K562 (cell line): ENCODE measurements around the gene BCAS1. TPM values are rescaled to one million over a fixed set of nuclear protein-coding genes. Genes with fewer than 3 reads are reported as not detected.

Experiments
- ATAC-seq: fragments of 200-7000 bp; cut with Tn5 transposase; 3 replicates; pipeline ENCODE4 v1.9.1; 2020; ENCODE audit warnings: moderate library complexity
- BruUV-seq: library from RNA; stranded (reverse); fragments of 400-500 nt; replicated peaks from 2 replicates; lab custom pipeline; 2021; lab: Mats Ljungman, UMichigan
- CTCF ChIA-PET: fragments of 300-600 bp; formaldehyde crosslinking; extraction: SDS; loops from one replicate; lab custom pipeline; 2021; ENCODE audit warnings: low intra/inter-chr PET ratio; lab: Yijun Ruan, JAX
- POLR2A ChIA-PET: fragments of 300-600, 350-650 bp; sonication (Branson Sonifier 250); formaldehyde crosslinking; extraction: SDS; loops from one replicate; lab custom pipeline; 2021; ENCODE audit warnings: antibody characterized with exemption, inconsistent platforms; lab: Yijun Ruan, JAX
- DNase-seq, 4 experiments: peaks; one replicate each; pipeline versions ENCODE4 v3.0.0 to v3.0.0-alpha.2; 2011 to 2018; ENCODE audit warnings: low spot score in 3 of 4, mixed read lengths in 3 of 4; ENCODE audit errors: extremely low read depth in 1 of 4
- FAIRE-seq: peaks from 2 replicates; lab custom pipeline; 2011; peaks lifted over from hg19 to GRCh38; lab: Jason Lieb, UNC
- H2AFZ ChIP-seq: 2 replicates; pipeline ENCODE4 v1.6.0; 2011; ENCODE audit warnings: low read depth, low read length, control low read depth, inconsistent platforms
- H3K27ac ChIP-seq: fragments of 200-600 bp; 3 replicates; pipeline ENCODE4 v1.8.0; 2011; ENCODE audit warnings: low read depth, mild to moderate bottlenecking, control low read depth, inconsistent platforms, low read length, moderate library complexity, mixed read lengths; ENCODE audit errors: extremely low read depth
- H3K27me3 ChIP-seq, 2 experiments: fragments of 300-600 bp in 1 of 2; 2 replicates in 1 of 2; 3 replicates in 1 of 2; pipeline versions ENCODE4 v1.6.0 to v1.8.0; 2011; ENCODE audit warnings: inconsistent platforms in 2 of 2, low read length in 2 of 2, mild to moderate bottlenecking in 1 of 2, mixed read lengths in 1 of 2, moderate library complexity in 1 of 2; ENCODE audit not compliant: control insufficient read depth in 2 of 2, insufficient read depth in 2 of 2
- H3K36me3 ChIP-seq: fragments of 300-600 bp; 3 replicates; pipeline ENCODE4 v1.8.0; 2011; ENCODE audit warnings: mild to moderate bottlenecking, low read length, inconsistent platforms; ENCODE audit not compliant: control insufficient read depth, insufficient read depth
- H3K4me1 ChIP-seq, 2 experiments: fragments of 200-600 bp in 1 of 2; replicated peaks in 1 of 2; 2 replicates in 1 of 2; 3 replicates in 1 of 2; pipeline versions ENCODE4 v1.5.1 to v1.8.0; 2011; ENCODE audit warnings: inconsistent platforms in 2 of 2, low read length in 2 of 2, mild to moderate bottlenecking in 1 of 2, mixed read lengths in 1 of 2, moderate library complexity in 1 of 2; ENCODE audit not compliant: control insufficient read depth in 2 of 2, insufficient read depth in 2 of 2
- H3K4me2 ChIP-seq: 2 replicates; pipeline ENCODE4 v1.6.1; 2011; ENCODE audit warnings: low read length, control low read depth, inconsistent platforms, mixed read lengths; ENCODE audit not compliant: insufficient read depth
- H3K4me3 ChIP-seq: fragments of 200-600 bp; sonication (generic), shearing (Covaris generic); 2 replicates; pipeline ENCODE4 v1.5.1; 2016; ENCODE audit warnings: control low read depth, inconsistent platforms
- H3K79me2 ChIP-seq: fragments of 200-600 bp; 3 replicates; pipeline ENCODE4 v1.8.0; 2011; ENCODE audit warnings: low read length, inconsistent platforms; ENCODE audit not compliant: control insufficient read depth, insufficient read depth
- H3K9ac ChIP-seq, 2 experiments: 2 replicates each; pipeline versions ENCODE4 v1.6.0 to v1.6.1; 2011; ENCODE audit warnings: low read depth in 2 of 2, low read length in 2 of 2, control low read depth in 1 of 2, inconsistent platforms in 1 of 2, mild to moderate bottlenecking in 1 of 2, mixed read lengths in 1 of 2; ENCODE audit not compliant: insufficient read depth in 1 of 2
- H3K9me1 ChIP-seq: one replicate; pipeline ENCODE4 v1.6.0; 2011; ENCODE audit warnings: inconsistent platforms, mild to moderate bottlenecking, low read length, moderate library complexity; ENCODE audit not compliant: control insufficient read depth, insufficient read depth
- H3K9me3 ChIP-seq: replicated peaks from 2 replicates; pipeline ENCODE4 v1.5.1; 2011; ENCODE audit warnings: low read depth, low read length, inconsistent platforms; ENCODE audit not compliant: control insufficient read depth, insufficient read depth
- H4K20me1 ChIP-seq: replicated peaks from 2 replicates; pipeline ENCODE4 v1.6.1; 2011; ENCODE audit warnings: low read length, inconsistent platforms, mixed read lengths; ENCODE audit not compliant: control insufficient read depth, insufficient read depth
- CBFB ChIP-seq: sonication (generic); formaldehyde crosslinking; IDR thresholded peaks from 2 replicates; pipeline ENCODE4 v1.4.0; 2020; ENCODE audit warnings: mild to moderate bottlenecking, missing genetic modification reagents
- FOXP1 ChIP-seq: sonication (generic); formaldehyde crosslinking; IDR thresholded peaks from 2 replicates; pipeline ENCODE4 v1.8.0; 2022; ENCODE audit warnings: mild to moderate bottlenecking, missing genetic modification reagents
- LCOR ChIP-seq: sonication (generic); formaldehyde crosslinking; IDR thresholded peaks from 2 replicates; pipeline ENCODE4 v1.8.0; 2022; ENCODE audit warnings: mild to moderate bottlenecking, missing genetic modification reagents
- STAT5A ChIP-seq: IDR thresholded peaks from 2 replicates; pipeline ENCODE4 v1.6.1; 2012; ENCODE audit warnings: low read length, inconsistent platforms, borderline replicate concordance
- ZNF431 ChIP-seq: sonication (generic); formaldehyde crosslinking; IDR thresholded peaks from 2 replicates; pipeline ENCODE4 v1.8.0; 2022; ENCODE audit warnings: mild to moderate bottlenecking, missing genetic modification reagents
- WGBS: fragments of 100-300 bp; shearing (Covaris generic); methylation state at CpG from one replicate; pipeline ENCODE4 v1.1.6; 2016; ENCODE audit warnings: low coverage, mixed read lengths; ENCODE audit not compliant: insufficient coverage; ENCODE audit errors: missing lambda C conversion rate; 5-methylcytosine and 5-hydroxymethylcytosine counted together
- in situ Hi-C: fragments of 300-500 bp; cut with MboI; formaldehyde crosslinking; loops from 4 replicates; pipeline ENCODE4 v1.15.0; 2018; ENCODE audit warnings: inconsistent platforms, mixed read lengths
- intact Hi-C: fragments of 100-400 bp; cut with micrococcal nuclease; formaldehyde crosslinking; loops from 2 replicates; pipeline ENCODE4 v1.14.2; 2022
- polyA plus RNA-seq, 8 experiments: library from polyadenylated mRNA; depleted of rRNA in 4 of 8; stranded (reverse) in 5 of 8; unstranded in 3 of 8; fragments of >200 nt; fragmentation: Nextera tagmentation in 2 of 8; fragmentation: Illumina TruSeq in 1 of 8; extraction: Ambion mirVana in 2 of 8; extraction: Trizol in 1 of 8; gene quantifications; 2 replicates each; pipeline versions ENCODE4 v1.2.1 to v1.2.3, GENCODE V29; 2011 to 2014; ENCODE audit warnings: inconsistent platforms in 1 of 8, missing spikeins in 1 of 8
- total RNA-seq, 7 experiments: library from RNA; depleted of rRNA in 6 of 7; stranded (reverse); fragments of >200 nt in 6 of 7; fragmentation: Illumina TruSeq in 2 of 7; extraction: Trizol in 2 of 7; gene quantifications; 2 replicates each; pipeline versions ENCODE4 v1.2.1 to v1.2.3, GENCODE V29; 2011 to 2021; ENCODE audit warnings: low replicate concordance in 1 of 7
- TF ChIP-seq, protein P1 (sequence below): fragments of 250-450 bp; sonication (Bioruptor Pico); IDR thresholded peaks from 2 replicates; pipeline ENCODE4 v1.5.0; 2020; ENCODE audit warnings: mild to moderate bottlenecking
- TF ChIP-seq, protein P2 (sequence below), 3 experiments: fragments of 200-800 bp in 1 of 3; fragments of 250-450 bp in 1 of 3; fragments of 450-650 bp in 1 of 3; sonication (Bioruptor Pico) in 1 of 3; sonication (Bioruptor generic) in 1 of 3; formaldehyde crosslinking in 1 of 3; IDR thresholded peaks; 2 replicates each; pipeline versions ENCODE4 v1.6.1 to v1.8.0; 2016 to 2022; ENCODE audit warnings: mild to moderate bottlenecking in 2 of 3, missing genetic modification characterization in 2 of 3, missing compliant biosample characterization in 1 of 3, moderate library complexity in 1 of 3
- TF ChIP-seq, protein P3 (sequence below): fragments of 450-650 bp; IDR thresholded peaks from 2 replicates; pipeline ENCODE4 v1.6.1; 2016; ENCODE audit warnings: antibody characterized with exemption

BCAS1 gene
- total and polyA plus RNA-seq, 9 of the 15 experiments (the other 6 are each of a cell fraction or from before 2014, with no cell fraction given): 0.18 to 2.3 (median 0.93) TPM

- intact Hi-C loops: no loop called here
- Histone ChIP-seq H3K27me3 (no peaks in the 10 kb centered on the region), H2AFZ (no peak overlapping the region), H3K9me3 (no peaks in the 10 kb centered on the region), H3K36me3 (no peaks in the 10 kb centered on the region), H3K4me2 (no peak overlapping the region), H3K79me2 (no peaks in the 10 kb centered on the region), H3K9ac (no peak overlapping the region), H3K27ac (no peak overlapping the region), H3K9me1 (no peaks in the 10 kb centered on the region), H3K4me3 (no peak overlapping the region), H3K4me1 (no peaks in the 10 kb centered on the region; a peak in 1 of 5 replicates), H4K20me1 (no peaks in the 10 kb centered on the region)
- 1% methylated on average over 4 of the region's 4 CpGs for WGBS
- no peak for FAIRE-seq
- ATAC-seq: no peak
- ChIA-PET CTCF (no interaction called here), POLR2A (interaction anchor here (1.2 kb wide), 1 partner anchor 10 kb away, joined by 4 read pairs; no protein-coding TSS in a partner anchor)
- no TSS peak for BruUV-seq
- DNase-seq: no peak
- TF ChIP-seq CBFB (CRISPR knock-in tag): no peak
- TF ChIP-seq STAT5A: no peak
- TF ChIP-seq FOXP1 (CRISPR knock-in tag): no peak
- no peak for TF ChIP-seq LCOR
- TF ChIP-seq, protein P1, sequence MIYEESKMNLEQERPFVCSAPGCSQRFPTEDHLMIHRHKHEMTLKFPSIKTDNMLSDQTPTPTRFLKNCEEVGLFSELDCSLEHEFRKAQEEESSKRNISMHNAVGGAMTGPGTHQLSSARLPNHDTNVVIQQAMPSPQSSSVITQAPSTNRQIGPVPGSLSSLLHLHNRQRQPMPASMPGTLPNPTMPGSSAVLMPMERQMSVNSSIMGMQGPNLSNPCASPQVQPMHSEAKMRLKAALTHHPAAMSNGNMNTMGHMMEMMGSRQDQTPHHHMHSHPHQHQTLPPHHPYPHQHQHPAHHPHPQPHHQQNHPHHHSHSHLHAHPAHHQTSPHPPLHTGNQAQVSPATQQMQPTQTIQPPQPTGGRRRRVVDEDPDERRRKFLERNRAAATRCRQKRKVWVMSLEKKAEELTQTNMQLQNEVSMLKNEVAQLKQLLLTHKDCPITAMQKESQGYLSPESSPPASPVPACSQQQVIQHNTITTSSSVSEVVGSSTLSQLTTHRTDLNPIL: no peak
- in situ Hi-C loops: no loop called here
Measured at GRCh38 chr20:54105653-54106052, 35.3 kb upstream of the BCAS1 start.

- no peaks in the 10 kb centered on the region; a peak in 1 of 5 replicates for H3K4me1 ChIP-seq
- 8% methylated on average over 4 of the region's 4 CpGs for WGBS
- H3K79me2 ChIP-seq: no peaks in the 10 kb centered on the region
- ChIA-PET CTCF (interaction anchor here (1.3 kb wide), 1 partner anchor 542 kb away, joined by 3 read pairs; no protein-coding TSS in a partner anchor), POLR2A (no interaction called here)
- TF ChIP-seq, protein P2, sequence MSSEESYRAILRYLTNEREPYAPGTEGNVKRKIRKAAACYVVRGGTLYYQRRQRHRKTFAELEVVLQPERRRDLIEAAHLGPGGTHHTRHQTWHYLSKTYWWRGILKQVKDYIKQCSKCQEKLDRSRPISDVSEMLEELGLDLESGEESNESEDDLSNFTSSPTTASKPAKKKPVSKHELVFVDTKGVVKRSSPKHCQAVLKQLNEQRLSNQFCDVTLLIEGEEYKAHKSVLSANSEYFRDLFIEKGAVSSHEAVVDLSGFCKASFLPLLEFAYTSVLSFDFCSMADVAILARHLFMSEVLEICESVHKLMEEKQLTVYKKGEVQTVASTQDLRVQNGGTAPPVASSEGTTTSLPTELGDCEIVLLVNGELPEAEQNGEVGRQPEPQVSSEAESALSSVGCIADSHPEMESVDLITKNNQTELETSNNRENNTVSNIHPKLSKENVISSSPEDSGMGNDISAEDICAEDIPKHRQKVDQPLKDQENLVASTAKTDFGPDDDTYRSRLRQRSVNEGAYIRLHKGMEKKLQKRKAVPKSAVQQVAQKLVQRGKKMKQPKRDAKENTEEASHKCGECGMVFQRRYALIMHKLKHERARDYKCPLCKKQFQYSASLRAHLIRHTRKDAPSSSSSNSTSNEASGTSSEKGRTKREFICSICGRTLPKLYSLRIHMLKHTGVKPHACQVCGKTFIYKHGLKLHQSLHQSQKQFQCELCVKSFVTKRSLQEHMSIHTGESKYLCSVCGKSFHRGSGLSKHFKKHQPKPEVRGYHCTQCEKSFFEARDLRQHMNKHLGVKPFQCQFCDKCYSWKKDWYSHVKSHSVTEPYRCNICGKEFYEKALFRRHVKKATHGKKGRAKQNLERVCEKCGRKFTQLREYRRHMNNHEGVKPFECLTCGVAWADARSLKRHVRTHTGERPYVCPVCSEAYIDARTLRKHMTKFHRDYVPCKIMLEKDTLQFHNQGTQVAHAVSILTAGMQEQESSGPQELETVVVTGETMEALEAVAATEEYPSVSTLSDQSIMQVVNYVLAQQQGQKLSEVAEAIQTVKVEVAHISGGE (CRISPR knock-in tag; IDR thresholded peaks at IDR 0.05): peak in 1 of 3 experiments; percentile 1; a peak in 1 of 6 replicates
- no peak for TF ChIP-seq ZNF431 (CRISPR knock-in tag)
- TF ChIP-seq, protein P3, sequence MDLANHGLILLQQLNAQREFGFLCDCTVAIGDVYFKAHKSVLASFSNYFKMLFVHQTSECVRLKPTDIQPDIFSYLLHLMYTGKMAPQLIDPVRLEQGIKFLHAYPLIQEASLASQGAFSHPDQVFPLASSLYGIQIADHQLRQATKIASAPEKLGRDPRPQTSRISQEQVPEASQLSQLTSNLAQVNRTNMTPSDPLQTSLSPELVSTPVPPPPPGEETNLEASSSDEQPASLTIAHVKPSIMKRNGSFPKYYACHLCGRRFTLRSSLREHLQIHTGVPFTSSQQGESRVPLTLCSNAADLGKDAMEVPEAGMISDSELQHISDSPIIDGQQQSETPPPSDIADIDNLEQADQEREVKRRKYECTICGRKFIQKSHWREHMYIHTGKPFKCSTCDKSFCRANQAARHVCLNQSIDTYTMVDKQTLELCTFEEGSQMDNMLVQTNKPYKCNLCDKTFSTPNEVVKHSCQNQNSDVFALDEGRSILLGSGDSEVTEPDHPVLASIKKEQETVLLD: no peak
- no peak overlapping the region for H2AFZ ChIP-seq
- H3K27me3 ChIP-seq: no peaks in the 10 kb centered on the region
- no peaks in the 10 kb centered on the region for H3K9me1 ChIP-seq
- intact Hi-C loops (no loop called here), in situ Hi-C loops (loop anchor here (5.0 kb wide), 1 partner anchor 93 kb away; no protein-coding TSS in a partner anchor)
- no peak for DNase-seq
- no peak overlapping the region for H3K27ac ChIP-seq
- no peak overlapping the region for H3K4me3 ChIP-seq
- no peaks in the 10 kb centered on the region for H4K20me1 ChIP-seq
- no peak for FAIRE-seq
- no peak for ATAC-seq
- no peak overlapping the region for H3K9ac ChIP-seq
- no TSS peak for BruUV-seq
- H3K4me2 ChIP-seq: no peak overlapping the region
- H3K9me3 ChIP-seq: no peaks in the 10 kb centered on the region
- no peaks in the 10 kb centered on the region for H3K36me3 ChIP-seq
Measured at GRCh38 chr20:54104781-54105180, 34.4 kb upstream of the BCAS1 start.
